Erythroblast (primary cell): ENCODE measurements around the gene FGR.

Source experiments
- DNase-seq, 2 experiments: peaks; one replicate each; lab custom pipeline; 2025; lab: John Stamatoyannopoulos, UW
- GATA1 ChIP-seq: IDR thresholded peaks from 2 replicates; pipeline ENCODE4 v1.6.1; 2011; ENCODE audit warnings: low read depth, mild to moderate bottlenecking, control low read depth, low read length, moderate library complexity
- POLR2A ChIP-seq: IDR thresholded peaks from 2 replicates; pipeline ENCODE4 v1.6.1; 2011; ENCODE audit warnings: mild to moderate bottlenecking, low read length

Gene FGR

DNA sequence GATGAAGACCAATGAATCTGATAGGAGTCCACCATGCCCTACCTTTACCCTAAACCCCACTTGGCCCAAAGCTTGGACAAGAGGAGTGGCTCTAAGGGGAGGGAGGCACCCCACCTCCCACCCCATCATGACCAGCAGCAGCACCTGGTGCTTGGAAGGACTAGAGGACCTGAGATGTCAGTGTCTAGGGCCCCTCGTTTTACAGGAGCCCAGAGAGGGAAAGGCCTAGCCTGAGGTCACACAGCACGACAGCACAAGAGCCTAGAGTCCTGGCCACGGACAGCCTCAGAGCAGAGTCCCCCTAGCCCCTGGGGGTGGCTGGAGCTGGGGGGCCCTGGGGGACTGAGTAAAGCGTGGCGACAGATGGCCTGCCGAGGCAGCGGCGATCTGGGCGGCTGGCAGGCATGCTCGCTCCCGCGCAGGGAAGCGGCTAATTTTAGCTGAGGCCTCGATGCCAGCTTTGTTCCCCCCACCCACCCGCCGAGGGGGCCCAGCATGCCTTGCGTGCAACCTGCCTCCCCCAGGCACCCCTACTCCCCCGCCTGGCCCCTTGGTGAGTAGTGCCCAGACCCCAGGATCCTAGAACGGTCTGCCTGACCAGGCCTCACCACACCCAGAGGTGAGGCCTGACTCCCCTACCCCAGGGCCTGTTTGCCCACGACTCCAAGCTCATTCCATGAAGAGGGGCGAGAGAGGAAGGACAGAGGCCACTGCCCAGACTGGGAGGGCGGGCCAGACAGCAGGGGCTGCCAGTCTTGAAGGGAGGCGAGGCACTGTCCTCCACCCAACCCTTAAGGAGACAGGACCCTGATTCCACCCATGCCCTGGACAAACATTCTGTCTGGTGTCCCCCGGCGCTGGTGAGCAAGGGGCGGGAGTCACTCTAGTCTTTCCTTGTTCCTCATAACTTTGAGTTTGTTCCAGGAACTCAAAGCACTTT lies 70.0 kb downstream of the FGR start:
- TF ChIP-seq GATA1 (no peak), POLR2A (no peak)
- DNase-seq = no peak

DNA sequence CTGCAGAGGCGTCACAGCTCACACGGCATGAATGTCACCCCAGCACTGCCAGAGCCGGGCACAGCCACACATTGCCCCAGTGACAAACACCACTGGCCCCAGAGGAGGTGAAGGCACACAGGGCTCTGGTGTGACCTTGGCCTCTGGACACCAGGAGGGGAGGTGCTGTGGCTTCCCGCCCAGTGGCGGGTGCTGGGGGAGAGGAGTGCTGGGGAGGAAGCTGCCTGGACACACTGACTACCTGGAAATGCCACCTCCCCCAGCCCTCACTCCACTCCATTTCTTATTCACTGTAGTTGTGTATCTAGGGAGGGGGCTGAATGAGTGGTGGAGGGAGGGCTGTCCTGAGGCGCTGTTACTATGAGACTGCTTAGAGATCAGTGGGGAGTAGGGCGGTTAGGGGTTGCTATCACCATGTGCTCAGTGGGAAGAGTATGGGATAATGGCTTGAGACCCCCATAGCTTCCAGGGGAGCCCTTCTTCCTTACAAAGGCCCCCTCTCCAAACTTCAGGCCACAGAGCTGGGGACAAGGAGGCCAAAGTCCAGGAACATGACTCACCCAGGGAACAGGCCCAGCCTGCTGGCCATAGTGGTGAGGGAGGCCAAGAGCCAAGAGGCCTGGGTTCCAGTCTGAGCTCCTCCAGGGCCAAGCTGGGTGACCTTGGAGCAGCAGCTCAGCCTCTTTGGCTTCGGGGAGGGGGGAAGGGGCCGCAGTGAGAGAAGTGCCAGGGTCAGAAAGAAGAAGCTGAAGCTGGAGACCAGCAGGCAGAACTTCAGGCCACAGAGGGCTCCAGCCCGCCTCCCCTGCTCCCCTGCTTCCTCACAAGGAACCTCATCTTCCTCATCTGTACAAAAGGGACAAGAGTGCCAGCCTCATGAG lies 71.2 kb downstream of the FGR start:
- peak in 1 of 2 experiments; percentile 26 for DNase-seq
- TF ChIP-seq POLR2A (no peak), GATA1 (no peak)

DNA sequence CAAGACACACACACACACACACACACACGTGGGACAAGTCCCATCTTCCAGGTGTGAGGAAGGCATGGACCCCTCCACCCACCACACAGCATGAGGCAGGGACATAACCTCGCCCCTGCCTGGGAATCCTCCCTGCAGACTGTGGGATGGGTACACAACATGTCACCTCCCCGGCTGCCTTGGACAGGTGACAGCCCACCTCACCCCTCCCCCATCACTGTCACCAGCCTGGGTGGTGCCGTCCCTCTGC lies 71.7 kb downstream of the FGR start:
- TF ChIP-seq POLR2A (no peak), GATA1 (no peak)

DNA sequence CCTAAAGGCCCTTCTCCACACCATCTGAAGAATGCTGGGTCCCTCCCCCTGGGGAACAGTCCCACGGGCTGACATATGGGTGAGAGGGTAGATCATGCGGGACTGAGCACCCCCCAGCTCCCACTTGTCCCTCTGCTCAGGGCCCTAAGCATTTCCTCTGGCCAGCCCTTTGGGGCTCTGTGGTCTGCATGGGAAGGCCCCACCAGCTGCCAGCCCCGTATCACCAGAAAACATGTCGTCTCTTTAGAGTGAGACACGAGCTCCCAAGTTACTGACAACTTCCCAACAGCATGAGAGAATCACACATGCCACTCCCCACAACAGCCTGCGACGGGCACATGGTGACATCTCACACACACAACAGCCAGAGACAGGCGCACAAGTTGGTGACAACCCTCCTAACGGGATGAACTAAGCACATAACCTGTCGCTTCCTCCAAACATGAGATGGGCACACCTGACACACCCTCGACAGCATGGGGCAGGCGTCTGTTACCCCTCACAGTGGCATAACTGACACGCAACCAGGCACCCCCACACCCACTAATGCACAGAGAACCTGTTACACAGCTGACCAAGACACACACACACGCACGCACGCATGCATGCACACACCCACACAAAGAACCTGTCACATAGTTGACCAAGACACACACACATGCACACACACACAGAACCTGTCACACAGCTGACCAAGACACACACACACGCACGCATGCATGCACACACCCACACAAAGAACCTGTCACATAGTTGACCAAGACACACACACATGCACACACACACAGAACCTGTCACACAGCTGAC lies 72.2 kb downstream of the FGR start:
- no peak for DNase-seq
- TF ChIP-seq GATA1 (no peak), POLR2A (no peak)

More for the DNA sequence above, 71.7 kb downstream of the FGR start:
- no peak for DNase-seq
